Uterus (tissue), 4 donors: ENCODE data around the gene ACOT11. TPM values are rescaled to one million over a fixed set of nuclear protein-coding genes. Genes with fewer than 3 reads are reported as not detected.
A peak's percentile ranks its signal among the peaks of the same experiment; 100 is the strongest.

Experiments used
- DNase-seq, 2 donors: peaks; one replicate each; pipeline ENCODE4 v3.0.0-alpha.2; 2019 to 2020
- H3K27ac ChIP-seq, 2 donors: fragments of 200-600 bp; sonication (generic); 1 replicate in 1 of 2; 2 replicates in 1 of 2; pipeline ENCODE4 v1.5.1; 2016 to 2018
- H3K27me3 ChIP-seq, 2 donors: fragments of 200-600 bp; sonication (generic); one replicate each; pipeline ENCODE4 v1.5.1; 2018 to 2019; ENCODE audit warnings: control low read depth in 1 of 2
- H3K36me3 ChIP-seq, 2 donors: fragments of 200-600 bp; sonication (generic); one replicate each; pipeline ENCODE4 v1.5.1; 2019; ENCODE audit warnings: control low read depth in 1 of 2
- H3K4me1 ChIP-seq, 2 donors: fragments of 200-600 bp; sonication (generic); one replicate each; pipeline ENCODE4 v1.5.1; 2018 to 2019; ENCODE audit warnings: control low read depth in 1 of 2
- H3K4me3 ChIP-seq, 2 donors: fragments of 200-600 bp; sonication (generic); 1 replicate in 1 of 2; 2 replicates in 1 of 2; pipeline ENCODE4 v1.5.1; 2018 to 2019; ENCODE audit warnings: mild to moderate bottlenecking in 1 of 2
- H3K9me3 ChIP-seq, 2 donors: fragments of 200-600 bp; sonication (generic); one replicate each; pipeline ENCODE4 v1.5.1; 2019; ENCODE audit warnings: control low read depth in 1 of 2
- CTCF ChIP-seq, 4 experiments: fragments of 200-600 bp in 2 of 4; fragments of 450-650 bp in 2 of 4; sonication (generic) in 2 of 4; IDR thresholded peaks; one replicate each; pipeline ENCODE4 v1.5.1; 2016 to 2019; ENCODE audit warnings: antibody characterized with exemption in 4 of 4, mild to moderate bottlenecking in 2 of 4, moderate library complexity in 1 of 4
- POLR2A ChIP-seq, 2 donors: fragments of 450-650 bp; IDR thresholded peaks; one replicate each; pipeline ENCODE4 v1.6.1; 2016; ENCODE audit warnings: antibody characterized with exemption in 2 of 2, mild to moderate bottlenecking in 1 of 2, moderate library complexity in 1 of 2
- intact Hi-C: fragments of 100-400 bp; cut with DNase I; formaldehyde crosslinking; loops from one replicate; pipeline ENCODE4 v1.15.1; 2023; ENCODE audit warnings: low total_unique reads
- total RNA-seq, 4 donors: library from RNA; depleted of rRNA in 3 of 4; stranded (reverse); fragments of >200 nt in 3 of 4; gene quantifications; one replicate each; pipeline versions ENCODE4 v1.1.0 to v1.2.4, GENCODE V29; 2014 to 2023
- donor health status: DM: yes; HTN: yes; CAD: no.

The ACOT11 gene
- total RNA-seq, 4 donors from 2014 or later: 2.4 to 17.1 (median 10.1) TPM

GRCh38 chr1:54581621-54582035 is 33.6 kb downstream of the ACOT11 start:
- peak overlapping the region; percentile 71 to 74 for H3K27ac ChIP-seq
- H3K4me3 ChIP-seq: no peak overlapping the region
- no peaks in the 10 kb centered on the region for H3K27me3 ChIP-seq
- no peaks in the 10 kb centered on the region for H3K36me3 ChIP-seq
- peak in 1 of 2 donors; percentile 57 for TF ChIP-seq POLR2A (IDR thresholded peaks at IDR 0.05)
- no peak for TF ChIP-seq CTCF (IDR thresholded peaks at IDR 0.05)
- DNase-seq: peak; percentile 83 to 86
- intact Hi-C loops: no loop called here
- no peaks in the 10 kb centered on the region for H3K4me1 ChIP-seq
- no peaks in the 10 kb centered on the region for H3K9me3 ChIP-seq

- intact Hi-C loops: no loop called here
- TF ChIP-seq POLR2A (IDR thresholded peaks at IDR 0.05) (no peak), CTCF (IDR thresholded peaks at IDR 0.05) (no peak)
- no peak for DNase-seq
- no peak overlapping the region for H3K4me3 ChIP-seq
- H3K4me1 ChIP-seq: no peaks in the 10 kb centered on the region
- peak overlapping the region in 1 of 2 donors; percentile 71 for H3K27ac ChIP-seq
- no peaks in the 10 kb centered on the region for H3K36me3 ChIP-seq
- no peaks in the 10 kb centered on the region for H3K9me3 ChIP-seq
- no peaks in the 10 kb centered on the region for H3K27me3 ChIP-seq
These were observed 34.7 kb downstream of the ACOT11 start for GRCh38 chr1:54582566-54583306.

- Histone ChIP-seq H3K27me3 (no peaks in the 10 kb centered on the region), H3K27ac (no peak overlapping the region), H3K9me3 (no peaks in the 10 kb centered on the region), H3K36me3 (no peaks in the 10 kb centered on the region), H3K4me1 (no peaks in the 10 kb centered on the region), H3K4me3 (no peak overlapping the region)
- TF ChIP-seq POLR2A (IDR thresholded peaks at IDR 0.05) (no peak), CTCF (IDR thresholded peaks at IDR 0.05) (no peak)
- no peak for DNase-seq
- intact Hi-C loops: no loop called here
These were observed 35.3 kb downstream of the ACOT11 start for GRCh38 chr1:54583307-54583686.

GRCh38 chr1:54583871-54584270 is 35.8 kb downstream of the ACOT11 start:
- intact Hi-C loops: no loop called here
- H3K27ac ChIP-seq: no peak overlapping the region

More at GRCh38 chr1:54583871-54584270, 35.8 kb downstream of the ACOT11 start:
- H3K9me3 ChIP-seq: no peaks in the 10 kb centered on the region
- no peak for DNase-seq
- TF ChIP-seq CTCF (IDR thresholded peaks at IDR 0.05): no peak
- no peaks in the 10 kb centered on the region for H3K36me3 ChIP-seq
- H3K27me3 ChIP-seq: no peaks in the 10 kb centered on the region
- no peak overlapping the region for H3K4me3 ChIP-seq
- no peaks in the 10 kb centered on the region for H3K4me1 ChIP-seq
